Parathyroid adenoma (tissue), 2 donors: ENCODE results near the gene ADGRL2.

Source experiments
- H2AFZ ChIP-seq: fragments of 300-600 bp; sonication (generic); one replicate; pipeline ENCODE4 v1.7.0; 2017; ENCODE audit warnings: antibody characterized with exemption, mild to moderate bottlenecking
- H3K27ac ChIP-seq: fragments of 300-600 bp; sonication (generic); one replicate; pipeline ENCODE4 v1.7.0; 2017
- H3K27me3 ChIP-seq: fragments of 300-600 bp; sonication (generic); one replicate; pipeline ENCODE4 v1.7.0; 2017; ENCODE audit warnings: low read length; ENCODE audit not compliant: control insufficient read depth, insufficient read depth
- H3K36me3 ChIP-seq: fragments of 300-600 bp; sonication (generic); one replicate; pipeline ENCODE4 v1.7.0; 2017; ENCODE audit warnings: low read length; ENCODE audit not compliant: control insufficient read depth, insufficient read depth
- H3K4me1 ChIP-seq: fragments of 300-600 bp; sonication (generic); one replicate; pipeline ENCODE4 v1.7.0; 2017; ENCODE audit warnings: control low read depth
- H3K4me2 ChIP-seq: fragments of 300-600 bp; sonication (generic); one replicate; pipeline ENCODE4 v1.7.0; 2017; ENCODE audit warnings: low read length
- H3K4me3 ChIP-seq: fragments of 300-600 bp; sonication (generic); one replicate; pipeline ENCODE4 v1.7.0; 2017; ENCODE audit warnings: low read depth, low read length
- H3K79me2 ChIP-seq: fragments of 300-600 bp; sonication (generic); one replicate; pipeline ENCODE4 v1.7.0; 2017; ENCODE audit warnings: control low read depth
- H3K9ac ChIP-seq: fragments of 300-600 bp; sonication (generic); one replicate; pipeline ENCODE4 v1.7.0; 2017; ENCODE audit warnings: mild to moderate bottlenecking
- H3K9me3 ChIP-seq: fragments of 300-600 bp; sonication (generic); one replicate; pipeline ENCODE4 v1.7.0; 2017; ENCODE audit warnings: low read length; ENCODE audit not compliant: control insufficient read depth
- CTCF ChIP-seq: fragments of 300-600 bp; sonication (generic); IDR thresholded peaks from one replicate; pipeline ENCODE4 v1.7.0; 2017; ENCODE audit warnings: antibody characterized with exemption, mild to moderate bottlenecking
- donor health status: primary hyperparathyroidism.

Gene ADGRL2

DNA sequence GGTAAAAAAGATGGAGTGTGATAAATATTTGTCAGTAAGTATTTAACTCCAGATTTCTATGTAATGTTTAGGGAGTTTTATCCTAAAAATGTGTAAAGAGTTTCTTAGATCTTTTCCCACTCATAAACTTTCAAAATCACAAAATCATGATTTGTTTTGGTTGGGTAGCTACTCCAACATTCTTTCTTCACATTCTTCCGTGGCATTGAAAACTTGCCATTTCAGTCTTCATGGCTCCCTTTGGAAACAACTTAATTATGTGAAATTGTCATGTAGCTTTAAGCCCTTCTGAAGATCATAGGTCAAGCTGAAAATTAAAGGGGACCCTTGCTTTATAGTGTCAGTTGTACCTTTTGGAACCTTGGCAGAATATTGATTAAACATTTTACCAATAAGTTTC lies 73.2 kb downstream of the ADGRL2 start:
- H3K27ac ChIP-seq, result no peak overlapping the region
- H3K27me3 ChIP-seq, result no peaks in the 10 kb centered on the region
- H3K9me3 ChIP-seq, result no peaks in the 10 kb centered on the region
- H2AFZ ChIP-seq, result no peak overlapping the region
- no peak overlapping the region for H3K9ac ChIP-seq
- TF ChIP-seq CTCF, result no peak
- peak overlapping the region; percentile 5 for H3K4me2 ChIP-seq
- H3K4me1 ChIP-seq, result no peaks in the 10 kb centered on the region
- no peaks in the 10 kb centered on the region for H3K79me2 ChIP-seq
- H3K4me3 ChIP-seq, result no peak overlapping the region
- no peaks in the 10 kb centered on the region for H3K36me3 ChIP-seq

DNA sequence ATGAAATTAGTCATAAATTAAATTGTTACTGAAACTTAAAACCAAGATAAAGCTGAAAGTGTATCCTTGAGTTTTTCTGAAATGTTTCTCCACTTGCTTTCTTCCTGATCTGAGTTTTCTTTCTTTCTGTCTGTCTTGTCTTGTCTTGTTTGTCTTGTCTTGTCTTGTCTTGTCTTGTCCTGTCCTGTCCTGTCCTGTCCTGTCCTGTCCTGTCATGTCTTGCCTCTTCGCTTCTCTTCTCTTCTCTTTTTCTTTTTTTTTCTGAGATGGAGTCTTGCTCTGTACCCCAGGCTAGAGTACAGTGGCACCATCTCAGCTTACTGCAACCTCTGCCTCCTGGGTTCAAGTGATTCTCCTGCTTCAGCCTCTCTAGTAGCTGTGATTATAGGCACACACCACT lies 73.7 kb downstream of the ADGRL2 start:
- no peak for TF ChIP-seq CTCF
- Histone ChIP-seq H3K4me1 (no peaks in the 10 kb centered on the region), H3K27ac (no peak overlapping the region), H2AFZ (no peak overlapping the region), H3K4me2 (no peak overlapping the region), H3K9ac (no peak overlapping the region), H3K36me3 (no peaks in the 10 kb centered on the region), H3K4me3 (no peak overlapping the region), H3K27me3 (no peaks in the 10 kb centered on the region), H3K79me2 (no peaks in the 10 kb centered on the region), H3K9me3 (no peaks in the 10 kb centered on the region)

DNA sequence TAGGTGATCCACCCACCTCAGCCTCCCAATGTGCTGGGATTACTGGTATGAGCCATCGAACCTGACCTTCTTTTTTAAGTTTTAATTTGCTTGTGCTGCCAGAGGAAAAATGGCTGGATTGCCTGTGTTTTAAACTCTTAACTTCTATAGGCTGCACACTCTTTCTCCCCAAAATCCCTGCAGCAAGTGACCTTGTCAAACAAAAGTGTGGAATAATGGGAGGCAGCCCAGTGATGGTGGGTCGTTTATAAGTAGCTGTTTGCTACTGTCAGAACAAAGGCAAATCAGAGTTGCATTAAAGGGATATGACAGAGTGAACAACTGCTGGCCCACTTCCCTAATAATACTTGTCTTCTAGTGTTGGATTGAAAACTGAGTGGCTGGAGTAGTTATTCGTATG lies 74.2 kb downstream of the ADGRL2 start:
- H3K4me1 ChIP-seq, result no peaks in the 10 kb centered on the region
- no peak for TF ChIP-seq CTCF
- H3K9ac ChIP-seq, result no peak overlapping the region
- no peaks in the 10 kb centered on the region for H3K79me2 ChIP-seq
- H3K27me3 ChIP-seq, result no peaks in the 10 kb centered on the region
- H2AFZ ChIP-seq, result no peak overlapping the region
- no peaks in the 10 kb centered on the region for H3K9me3 ChIP-seq
- H3K27ac ChIP-seq, result no peak overlapping the region
- no peaks in the 10 kb centered on the region for H3K36me3 ChIP-seq
- H3K4me3 ChIP-seq, result no peak overlapping the region
- H3K4me2 ChIP-seq, result no peak overlapping the region

DNA sequence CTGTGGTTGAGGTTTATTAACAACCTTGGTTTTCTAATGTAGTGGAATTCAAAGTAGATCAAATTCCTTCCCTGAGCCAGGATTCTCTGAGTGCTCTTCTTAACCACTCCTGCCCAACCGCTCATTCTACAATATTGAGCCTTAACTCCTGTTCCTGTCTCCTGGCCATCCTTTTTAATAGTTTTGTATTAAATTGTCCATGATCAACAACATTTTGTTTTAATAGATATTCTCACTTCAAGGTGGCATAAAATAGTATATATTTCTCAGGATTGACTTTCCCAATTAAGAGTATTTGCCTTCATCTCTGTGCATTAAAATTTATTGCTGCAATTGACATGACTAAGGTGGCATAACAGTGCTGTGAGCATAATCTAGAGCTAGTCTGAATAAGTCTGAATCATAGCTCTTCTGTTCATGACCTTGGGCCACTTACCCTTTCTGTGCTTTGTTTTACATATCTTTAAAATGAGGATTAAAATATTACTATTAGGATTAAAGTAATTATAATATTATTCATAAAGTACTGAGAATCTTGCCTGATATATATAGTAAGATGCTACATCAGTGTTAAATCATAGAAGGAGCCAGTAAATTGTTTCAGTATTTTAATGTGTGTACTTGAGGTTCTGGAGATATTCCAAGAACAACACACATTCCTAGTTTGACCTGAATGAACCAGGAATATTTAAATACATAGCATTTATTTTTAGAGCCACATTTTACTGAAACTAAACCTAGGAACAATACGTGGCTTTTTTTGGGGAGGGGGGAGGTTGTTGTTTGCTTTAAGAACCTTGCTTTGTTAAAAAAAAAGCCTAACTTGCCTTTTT lies 76.4 kb downstream of the ADGRL2 start:
- no peaks in the 10 kb centered on the region for H3K79me2 ChIP-seq
- H3K36me3 ChIP-seq, result no peaks in the 10 kb centered on the region
- H3K4me1 ChIP-seq, result no peaks in the 10 kb centered on the region
- no peak overlapping the region for H3K27ac ChIP-seq
- H3K4me3 ChIP-seq, result no peak overlapping the region
- TF ChIP-seq CTCF, result no peak
- H3K4me2 ChIP-seq, result peak overlapping the region; percentile 31
- no peaks in the 10 kb centered on the region for H3K27me3 ChIP-seq
- no peaks in the 10 kb centered on the region for H3K9me3 ChIP-seq
- no peak overlapping the region for H3K9ac ChIP-seq
- H2AFZ ChIP-seq, result no peak overlapping the region

DNA sequence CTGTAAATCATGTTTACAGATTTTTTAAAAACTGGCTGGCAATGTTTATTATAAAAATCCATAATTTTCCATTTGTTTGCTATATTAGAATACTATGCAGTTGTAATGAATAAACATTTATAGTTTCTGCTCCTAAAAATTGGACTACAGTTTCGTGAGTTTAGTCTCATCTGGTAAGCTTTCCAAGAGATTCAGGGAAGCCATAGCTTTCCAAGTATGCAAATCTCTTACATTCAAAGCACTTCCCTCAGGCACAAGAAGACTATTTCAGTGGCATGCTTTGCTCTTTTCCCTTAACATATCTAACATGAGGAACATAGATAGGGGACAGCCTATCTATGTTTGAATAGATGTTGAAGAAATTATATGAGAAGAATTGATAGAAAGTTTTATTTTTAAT lies 77.2 kb downstream of the ADGRL2 start:
- Histone ChIP-seq H3K9me3 (no peaks in the 10 kb centered on the region), H2AFZ (no peak overlapping the region), H3K27ac (no peak overlapping the region), H3K4me3 (no peak overlapping the region), H3K4me2 (peak overlapping the region; percentile 25), H3K79me2 (no peaks in the 10 kb centered on the region), H3K36me3 (no peaks in the 10 kb centered on the region), H3K9ac (no peak overlapping the region), H3K27me3 (no peaks in the 10 kb centered on the region), H3K4me1 (no peaks in the 10 kb centered on the region)
- no peak for TF ChIP-seq CTCF
